ENCODE measurements around the gene SMURF2.

GRCh38 chr17:64685705-64686104 lies 23.6 kb upstream of the SMURF2 start:
- TF ChIP-seq L3MBTL2 (conservative IDR thresholded peaks at IDR 0.05) (no peak), FOXK2 (IDR thresholded peaks at IDR 0.05) (no peak), ELF4 (IDR thresholded peaks at IDR 0.05) (no peak), ZNF384 (IDR thresholded peaks at IDR 0.05) (no peak), FOXM1 (IDR thresholded peaks at IDR 0.05; ENCODE audit: borderline replicate concordance) (no peak), BHLHE40 (IDR thresholded peaks at IDR 0.05; ENCODE audit: borderline replicate concordance) (no peak), NFRKB (IDR thresholded peaks at IDR 0.05) (no peak), SP1 (IDR thresholded peaks at IDR 0.05) (no peak)
